GM04503 (cell line): Measurements from ENCODE around the gene ZNF778.

Experiments
- DNase-seq: peaks from one replicate; pipeline ENCODE4 v3.0.0-alpha.2; 2012; ENCODE audit warnings: low read depth

The ZNF778 gene

GRCh38 chr16:89277641-89278341, 60.3 kb downstream of the ZNF778 start:
- DNase-seq = no peak

DNA sequence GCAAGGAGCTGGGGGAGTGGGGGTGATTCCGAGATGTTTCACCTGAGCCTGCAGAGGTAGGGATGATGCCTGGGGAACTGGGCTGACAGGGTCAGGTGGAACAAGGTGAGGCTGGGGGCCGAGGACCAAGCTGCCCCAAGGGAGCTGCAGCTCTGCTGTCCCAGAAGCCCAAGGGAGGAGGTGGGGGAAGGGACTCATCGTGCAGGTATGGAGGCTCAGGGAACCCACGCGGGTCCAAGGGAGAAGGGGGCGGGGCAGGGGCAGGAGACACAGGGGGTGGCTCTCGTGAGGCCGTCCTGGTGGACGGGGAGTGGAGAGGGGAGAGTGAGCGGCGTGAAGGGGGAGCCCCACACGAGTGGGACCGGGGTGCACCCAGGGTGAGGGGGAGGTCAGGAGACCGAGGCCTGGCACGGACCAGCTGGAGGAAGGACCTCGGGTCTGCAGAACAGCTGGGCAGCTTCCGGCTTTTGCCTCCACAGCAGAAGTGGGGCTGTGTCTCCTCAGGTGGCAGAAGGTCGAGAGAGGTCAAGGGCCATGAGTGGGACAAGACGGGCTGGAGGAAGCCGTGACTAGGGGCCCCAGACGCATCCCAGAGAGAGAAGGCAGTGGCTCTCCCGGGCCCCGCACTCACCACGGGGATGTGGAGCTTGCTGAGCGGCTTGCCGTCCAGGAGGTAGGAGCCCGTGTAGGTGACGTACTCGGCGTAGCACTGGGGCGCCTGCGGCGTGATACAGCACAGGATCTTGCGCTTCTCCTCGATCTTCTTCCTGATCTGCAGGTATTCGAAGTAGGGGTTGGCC, 61.1 kb downstream of the ZNF778 start:
- no peak for DNase-seq

DNA sequence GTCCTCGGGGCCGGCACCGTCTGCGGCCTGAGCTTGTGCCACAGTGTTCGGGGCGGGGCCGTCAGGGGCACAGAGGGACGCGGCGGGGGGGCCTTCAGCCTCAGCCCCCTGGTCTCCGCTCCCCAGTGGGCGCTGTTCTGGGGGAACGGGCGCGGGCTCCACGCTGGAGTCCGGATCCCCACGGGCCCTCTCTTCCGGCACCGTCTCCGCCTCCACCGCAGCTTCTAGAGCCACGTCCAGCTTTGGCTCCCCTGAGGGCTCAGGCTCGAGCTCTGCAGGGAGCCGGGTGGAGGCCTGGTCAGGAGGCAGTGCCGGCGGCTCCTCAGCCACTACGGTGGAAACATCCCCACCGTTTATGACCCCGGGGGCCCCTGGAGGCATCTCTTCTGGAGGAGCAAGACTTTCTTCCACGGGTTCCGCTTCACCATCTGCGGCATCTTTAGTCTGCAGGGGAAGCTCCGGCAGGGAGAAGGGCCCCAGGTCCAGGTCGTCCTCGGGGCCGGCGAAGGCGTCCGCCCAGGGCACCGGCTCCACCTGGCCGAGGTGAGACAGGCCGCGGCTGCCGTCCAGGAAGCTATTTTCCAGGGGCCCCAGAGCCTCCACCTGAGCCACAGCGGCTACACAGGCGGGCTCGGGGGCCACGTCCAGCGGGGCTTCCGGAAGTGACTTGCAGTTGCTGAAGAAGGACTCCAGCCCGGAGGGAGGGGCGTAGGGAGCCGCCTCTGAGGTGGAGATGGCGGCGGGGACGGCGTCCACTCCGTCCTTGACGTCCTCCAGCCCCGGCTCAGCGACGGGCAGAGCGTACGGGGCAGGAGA, 62.4 kb downstream of the ZNF778 start:
- DNase-seq = no peak

- no peak for DNase-seq
Measured at GRCh38 chr16:89280546-89281188, 63.2 kb downstream of the ZNF778 start.

DNA sequence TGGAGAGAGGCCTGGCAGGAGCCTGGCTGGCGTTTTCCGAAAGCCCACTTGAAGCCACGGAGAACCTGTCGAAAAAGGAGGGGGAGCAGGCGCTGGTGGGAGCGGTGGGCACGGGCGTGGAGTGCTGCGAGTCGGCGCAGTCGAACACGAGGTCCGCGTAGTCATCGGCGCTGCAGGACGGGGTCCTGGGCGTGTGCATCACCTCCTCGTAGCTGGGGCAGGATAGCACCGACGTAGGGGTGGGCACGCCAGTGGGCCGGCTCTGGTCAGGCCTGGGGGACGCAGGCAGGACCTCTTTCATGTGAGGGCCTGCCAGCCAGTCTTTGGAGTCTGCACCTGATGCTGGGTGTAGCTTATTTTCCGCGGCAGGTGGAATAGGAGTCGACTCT, 63.7 kb downstream of the ZNF778 start:
- no peak for DNase-seq

- no peak for DNase-seq
Measured at GRCh38 chr16:89281829-89282228, 64.3 kb downstream of the ZNF778 start.

DNA sequence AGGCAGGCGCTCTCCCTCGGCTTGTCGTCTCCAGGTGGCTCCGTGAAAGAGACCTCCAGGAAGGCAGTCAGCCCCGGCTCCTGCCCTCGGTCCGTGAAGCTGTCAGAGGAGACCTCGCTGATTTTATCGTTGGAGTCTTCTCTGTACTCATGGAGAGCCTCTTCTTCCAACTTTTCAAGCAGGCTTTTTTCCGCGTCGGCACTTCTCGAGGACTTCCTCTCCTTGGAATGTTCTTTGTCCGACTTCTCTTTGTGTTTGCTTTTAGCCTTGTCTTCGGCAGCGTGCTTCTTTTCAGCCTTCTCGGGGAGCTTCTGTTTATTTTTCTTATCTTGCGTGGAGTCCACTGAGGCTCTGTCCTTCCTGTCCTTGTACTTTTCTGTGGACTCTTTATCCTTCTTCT, 65.0 kb downstream of the ZNF778 start:
- DNase-seq = no peak

DNA sequence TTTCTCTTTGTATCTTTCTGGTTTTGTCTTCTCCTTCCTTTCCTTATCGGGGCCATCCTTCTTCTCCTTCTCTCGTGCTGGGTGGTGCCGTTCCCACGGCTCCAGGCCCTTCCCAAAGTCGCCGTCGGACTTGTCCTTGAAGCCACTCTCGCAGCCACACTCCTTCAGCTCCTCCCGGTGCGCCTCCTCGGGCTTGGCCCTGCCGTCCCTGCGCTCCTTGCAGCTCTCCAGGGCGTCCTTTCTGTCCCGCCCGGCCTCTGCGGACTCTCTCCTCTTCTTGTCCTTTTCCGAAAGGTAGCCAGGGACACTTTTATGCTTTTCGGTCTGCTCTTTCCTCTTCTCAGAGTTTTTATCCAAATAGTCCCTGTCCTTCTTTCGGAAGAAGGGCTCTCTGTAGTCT, 65.9 kb downstream of the ZNF778 start:
- DNase-seq = no peak

- DNase-seq = no peak
Measured at GRCh38 chr16:89285381-89285780, 67.9 kb downstream of the ZNF778 start.

DNA sequence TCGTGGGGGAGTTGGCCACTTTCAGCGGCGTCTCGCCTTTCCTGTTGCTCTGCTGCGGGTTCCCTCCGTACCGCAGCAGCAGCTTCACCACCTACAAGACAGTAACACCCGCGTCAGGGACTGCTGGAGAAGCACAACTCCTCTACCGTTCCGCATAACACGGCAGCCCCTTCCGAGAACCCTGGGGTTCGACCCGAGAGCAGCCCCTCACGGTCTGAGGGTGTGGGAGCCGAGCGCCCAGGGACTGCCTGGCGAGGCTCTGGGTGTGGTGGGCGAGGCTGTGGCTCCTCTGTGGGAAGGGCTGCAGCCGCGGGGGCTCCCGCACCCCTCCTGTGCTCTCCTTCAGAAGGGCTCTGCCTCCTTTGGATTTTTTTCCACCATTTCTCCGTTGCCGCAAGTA, 68.6 kb downstream of the ZNF778 start:
- no peak for DNase-seq
